Ramos (cell line): ENCODE results near the gene GFRA3.
"Not testable (repeated sequence)": the region's sequence is repeated elsewhere in the genome, so short reads cannot be mapped to it uniquely, and the experiment has no call there.

Experiments
- in situ Hi-C: fragments of 300-500 bp; cut with MboI; formaldehyde crosslinking; loops from one replicate; pipeline ENCODE4 v1.14.3; 2022; ENCODE audit warnings: low sequenced_read_pairs; ENCODE audit not compliant: unreplicated experiment

GFRA3 gene

GRCh38 chr5:138274189-138274853 lies at the start of gene GFRA3:
TSS of gene GFRA3 (minus strand) at chr5:138274621. CDS start at chr5:138274424, 197 bp downstream.
- in situ Hi-C loops, result no loop called here

- in situ Hi-C loops, result not testable (repeated sequence)
Measured at GRCh38 chr5:138318211-138318610, 43.8 kb upstream of the GFRA3 start.

GRCh38 chr5:138316355-138316754 lies 41.9 kb upstream of the GFRA3 start:
- in situ Hi-C loops, result no loop called here

- in situ Hi-C loops, result no loop called here
Measured at GRCh38 chr5:138315751-138316278, 41.4 kb upstream of the GFRA3 start.

- in situ Hi-C loops, result no loop called here
Measured at GRCh38 chr5:138305797-138306196, 31.4 kb upstream of the GFRA3 start.

GRCh38 chr5:138303372-138303771 lies 29.0 kb upstream of the GFRA3 start:
- in situ Hi-C loops, result no loop called here

GRCh38 chr5:138289296-138289695 lies 14.9 kb upstream of the GFRA3 start:
- in situ Hi-C loops, result no loop called here

- in situ Hi-C loops, result no loop called here
Measured at GRCh38 chr5:138287246-138287645, 12.8 kb upstream of the GFRA3 start.

- in situ Hi-C loops, result no loop called here
Measured at GRCh38 chr5:138282920-138283742, 8.7 kb upstream of the GFRA3 start.

GRCh38 chr5:138280915-138281314 lies 6.5 kb upstream of the GFRA3 start:
- in situ Hi-C loops, result no loop called here

GRCh38 chr5:138276402-138277054 lies 2.1 kb upstream of the GFRA3 start:
- in situ Hi-C loops, result no loop called here

GRCh38 chr5:138275895-138276294 lies 1.5 kb upstream of the GFRA3 start:
- in situ Hi-C loops, result no loop called here

- in situ Hi-C loops, result no loop called here
Measured at GRCh38 chr5:138275379-138275782, 960 bp upstream of the GFRA3 start.

- in situ Hi-C loops, result no loop called here
Measured at GRCh38 chr5:138273834-138274188, 610 bp downstream of the GFRA3 start.

GRCh38 chr5:138272681-138273080 lies 1.7 kb downstream of the GFRA3 start:
- in situ Hi-C loops, result no loop called here

- in situ Hi-C loops, result no loop called here
Measured at GRCh38 chr5:138271281-138271680, 3.1 kb downstream of the GFRA3 start.

GRCh38 chr5:138264183-138264582 lies 10.2 kb downstream of the GFRA3 start:
- in situ Hi-C loops, result no loop called here

- in situ Hi-C loops, result no loop called here
Measured at GRCh38 chr5:138263581-138263980, 10.8 kb downstream of the GFRA3 start.

- in situ Hi-C loops, result no loop called here
Measured at GRCh38 chr5:138258704-138259292, 15.6 kb downstream of the GFRA3 start.

GRCh38 chr5:138257583-138257982 lies 16.8 kb downstream of the GFRA3 start:
- in situ Hi-C loops, result no loop called here

GRCh38 chr5:138252944-138253343 lies 21.5 kb downstream of the GFRA3 start:
- in situ Hi-C loops, result no loop called here
